ENCODE data around the gene SRGN. TPM values are rescaled to one million over a fixed set of nuclear protein-coding genes. Genes with fewer than 3 reads are reported as not detected.
"Not testable (repeated sequence)": the region's sequence is repeated elsewhere in the genome, so short reads cannot be mapped to it uniquely, and the experiment has no call there.

SRGN gene, protein sequence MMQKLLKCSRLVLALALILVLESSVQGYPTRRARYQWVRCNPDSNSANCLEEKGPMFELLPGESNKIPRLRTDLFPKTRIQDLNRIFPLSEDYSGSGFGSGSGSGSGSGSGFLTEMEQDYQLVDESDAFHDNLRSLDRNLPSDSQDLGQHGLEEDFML
- polyA plus RNA-seq (ENCODE audit: insufficient read length in 10 of 10): 10 to 100 TPM; 15.1 to 45.0 (median 25.8) TPM
- long read RNA-seq, donor 1, transcript SRGN-201 (3 exons, 1,208 nt): major isoform, 26 of 27 reads
- long read RNA-seq, donor 1, partial matches to known transcripts: 0 of 27 reads
- long read RNA-seq, donor 1, other reads (novel, unspliced or antisense): 0 of 27 reads
- long read RNA-seq, donor 2, transcript SRGN-201 (3 exons, 1,208 nt): major isoform, 17 of 18 reads
- long read RNA-seq, donor 2, partial matches to known transcripts: 0 of 18 reads
- long read RNA-seq, donor 2, other reads (novel, unspliced or antisense): 0 of 18 reads
- long read RNA-seq, donor 3: 0 reads
- long read RNA-seq, donor 4, transcript SRGN-201 (3 exons, 1,208 nt): major isoform, 17 of 17 reads
- long read RNA-seq, donor 4, partial matches to known transcripts: 0 of 17 reads
- long read RNA-seq, donor 4, other reads (novel, unspliced or antisense): 0 of 17 reads
- long read RNA-seq, donor 5, transcript SRGN-201 (3 exons, 1,208 nt): major isoform, 26 of 26 reads
- long read RNA-seq, donor 5, partial matches to known transcripts: 0 of 26 reads
- long read RNA-seq, donor 5, other reads (novel, unspliced or antisense): 0 of 26 reads
- long read RNA-seq, donor 6, transcript SRGN-201 (3 exons, 1,208 nt): major isoform, 21 of 22 reads
- long read RNA-seq, donor 6, partial matches to known transcripts: 0 of 22 reads
- long read RNA-seq, donor 6, other reads (novel, unspliced or antisense): 0 of 22 reads
- long read RNA-seq, donor 7, transcript SRGN-201 (3 exons, 1,208 nt): major isoform, 26 of 27 reads
- long read RNA-seq, donor 7, partial matches to known transcripts: 0 of 27 reads
- long read RNA-seq, donor 7, other reads (novel, unspliced or antisense): 0 of 27 reads
- long read RNA-seq, donor 8, transcript SRGN-201 (3 exons, 1,208 nt): major isoform, 8 of 14 reads
- long read RNA-seq, donor 8, partial matches to known transcripts: 6 of 14 reads
- long read RNA-seq, donor 8, other reads (novel, unspliced or antisense): 0 of 14 reads
- long read RNA-seq, donor 9, transcript SRGN-201 (3 exons, 1,208 nt): major isoform, 6 of 6 reads
- long read RNA-seq, donor 9, partial matches to known transcripts: 0 of 6 reads
- long read RNA-seq, donor 9, other reads (novel, unspliced or antisense): 0 of 6 reads

DNA sequence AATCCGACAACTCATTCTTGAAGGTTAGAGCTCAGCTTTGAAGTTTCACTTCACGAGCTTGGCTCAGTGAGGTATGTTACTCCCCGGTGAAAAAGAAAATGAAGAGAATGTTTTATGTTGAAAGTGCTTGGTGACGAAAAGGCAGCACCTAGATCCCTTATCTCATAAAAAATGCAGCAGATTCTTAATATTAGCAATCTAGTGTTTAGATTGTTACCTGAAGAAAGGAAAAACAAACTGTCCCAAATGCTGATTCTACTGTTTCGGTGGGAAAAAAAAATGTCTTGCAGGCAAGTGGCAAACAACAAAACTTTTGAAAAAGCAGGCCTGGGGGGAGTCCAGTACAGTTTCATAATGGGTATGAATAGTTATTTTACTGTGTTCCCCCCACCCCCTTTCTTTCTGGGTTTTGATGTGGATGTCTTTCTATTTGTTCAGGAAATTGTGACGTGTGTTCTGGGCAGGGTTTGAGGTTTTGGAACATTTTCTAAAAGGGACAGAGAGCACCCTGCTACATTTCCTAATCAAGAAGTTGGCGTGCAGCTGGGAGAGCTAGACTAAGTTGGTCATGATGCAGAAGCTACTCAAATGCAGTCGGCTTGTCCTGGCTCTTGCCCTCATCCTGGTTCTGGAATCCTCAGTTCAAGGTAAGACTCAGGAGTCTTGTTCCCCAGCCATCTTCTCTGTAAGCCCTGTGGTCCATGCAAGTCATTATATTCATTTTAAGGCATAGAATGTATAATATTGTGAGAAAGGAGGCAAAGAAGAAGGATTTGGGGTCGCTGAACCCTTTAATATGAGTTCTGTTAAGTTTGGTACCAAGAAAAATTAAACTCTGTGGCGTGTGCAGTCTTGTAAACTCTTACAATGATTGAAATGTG, at the start of gene SRGN:
Gene SRGN (plus strand): TSS at position 514 of the 881 bp plus-strand sequence. CDS start 55 bp downstream, at position 569.
- DNase-seq: peak; percentile 38 to 66 (median 65)

GRCh38 chr10:69040904-69041303, 47.0 kb upstream of the SRGN start:
- DNase-seq: not testable (repeated sequence)

DNA sequence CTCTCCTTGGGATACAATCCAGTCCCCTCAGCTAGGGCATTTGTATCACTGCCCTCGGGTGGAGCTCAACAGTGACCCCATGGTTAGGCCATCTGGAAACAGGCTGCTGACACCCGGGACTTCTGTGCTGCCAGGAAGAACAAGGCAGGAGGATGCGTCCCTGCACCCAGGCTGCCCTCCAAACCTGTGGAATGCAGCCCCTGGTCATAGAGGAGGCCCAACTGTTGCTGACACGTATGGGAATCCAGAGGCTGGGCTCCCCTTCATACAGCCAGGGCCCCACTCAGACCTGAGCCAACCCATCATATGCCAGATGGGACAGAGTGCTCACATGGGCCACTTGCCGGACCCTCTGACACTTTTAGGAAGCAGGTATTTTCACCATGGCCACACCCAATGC, 45.5 kb upstream of the SRGN start:
- DNase-seq: no peak

DNA sequence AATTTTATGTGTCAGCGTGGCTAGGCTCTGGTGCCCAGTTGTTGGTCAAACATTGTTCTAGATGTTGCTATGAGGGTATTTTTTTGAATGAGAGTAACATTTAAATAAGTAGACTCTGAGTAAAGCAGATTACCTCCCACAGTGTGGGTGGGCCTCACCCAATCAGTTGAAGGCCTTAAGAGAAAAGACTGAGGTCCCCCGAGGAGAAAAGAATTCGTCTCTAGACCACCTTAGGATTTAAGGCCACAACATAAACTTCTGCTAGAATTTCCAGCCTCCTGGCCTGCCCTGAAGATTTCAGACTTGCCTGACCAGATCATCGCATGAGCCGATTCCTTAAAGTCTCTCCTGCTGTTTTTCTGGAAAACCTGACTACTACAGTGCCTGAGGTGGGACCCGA, 45.1 kb upstream of the SRGN start:
- DNase-seq: no peak

- no peak for DNase-seq
Observed at GRCh38 chr10:69043931-69044531, 43.9 kb upstream of the SRGN start.

- DNase-seq: no peak
Observed at GRCh38 chr10:69044546-69044945, 43.4 kb upstream of the SRGN start.

GRCh38 chr10:69045441-69046300, 42.2 kb upstream of the SRGN start:
- no peak for DNase-seq

DNA sequence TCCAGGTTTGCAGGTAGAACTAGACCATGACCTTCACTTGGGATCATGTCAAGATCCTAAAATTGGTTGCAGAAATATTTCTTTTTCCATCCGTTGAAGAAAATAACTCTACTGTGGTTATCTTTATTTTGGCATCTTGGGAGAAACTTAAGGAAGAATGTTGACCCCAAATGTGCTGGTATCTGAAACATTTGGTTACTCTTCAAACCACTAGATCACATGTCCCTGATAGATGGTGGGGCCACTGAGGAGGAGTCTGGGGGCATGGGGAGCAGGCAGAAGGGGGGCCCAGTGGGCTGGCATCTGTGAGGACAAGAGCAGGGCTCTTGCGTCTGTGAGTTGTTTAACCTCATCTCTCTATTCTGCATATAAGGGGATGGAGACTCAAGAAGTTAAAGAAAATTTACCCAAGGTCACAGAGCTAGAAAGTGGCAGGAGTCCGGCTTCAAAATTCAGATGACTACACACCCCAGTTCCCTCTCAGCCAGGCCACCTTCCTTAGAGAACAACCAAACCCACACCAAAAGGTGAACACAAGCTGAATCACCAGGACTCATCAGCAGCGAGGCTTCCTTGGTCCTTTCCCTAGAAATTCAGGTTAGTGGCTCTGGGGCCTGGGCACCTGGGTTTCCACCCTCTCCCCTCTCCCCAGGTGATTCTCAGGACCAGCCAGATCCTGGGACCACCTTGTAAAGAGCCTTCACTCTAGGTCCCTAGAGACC, 40.6 kb upstream of the SRGN start:
- no peak for DNase-seq

DNA sequence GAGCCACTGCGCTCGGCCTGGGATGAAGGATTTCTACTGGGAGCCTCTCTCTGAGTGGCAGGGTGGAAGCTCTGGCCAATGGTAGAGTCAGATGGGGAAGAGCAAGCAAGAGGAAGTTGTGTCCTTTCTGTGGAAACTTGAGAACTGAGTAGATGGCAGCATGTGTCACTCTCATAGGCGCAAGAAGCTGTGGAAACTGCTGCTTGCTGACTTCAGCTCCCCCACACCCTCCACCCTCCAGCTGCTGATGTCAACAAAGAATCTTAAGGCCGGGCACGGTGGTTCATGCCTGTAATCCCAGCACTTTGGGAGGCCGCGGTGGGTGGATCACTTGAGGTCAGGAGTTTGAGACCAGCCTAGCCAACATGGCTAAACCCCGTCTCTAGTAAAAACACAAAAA, 39.8 kb upstream of the SRGN start:
- DNase-seq: peak in 2 of 3 donors; percentile 36 to 50

GRCh38 chr10:69049566-69049961, 38.3 kb upstream of the SRGN start:
- DNase-seq: no peak

GRCh38 chr10:69051303-69051702, 36.6 kb upstream of the SRGN start:
- DNase-seq: peak in 1 of 3 donors; percentile 52

GRCh38 chr10:69051710-69052487, 36.0 kb upstream of the SRGN start:
- DNase-seq: no peak

GRCh38 chr10:69052736-69053135, 35.2 kb upstream of the SRGN start:
- no peak for DNase-seq

- DNase-seq: no peak
Observed at GRCh38 chr10:69055241-69055640, 32.7 kb upstream of the SRGN start.

GRCh38 chr10:69056129-69056528, 31.8 kb upstream of the SRGN start:
- no peak for DNase-seq

DNA sequence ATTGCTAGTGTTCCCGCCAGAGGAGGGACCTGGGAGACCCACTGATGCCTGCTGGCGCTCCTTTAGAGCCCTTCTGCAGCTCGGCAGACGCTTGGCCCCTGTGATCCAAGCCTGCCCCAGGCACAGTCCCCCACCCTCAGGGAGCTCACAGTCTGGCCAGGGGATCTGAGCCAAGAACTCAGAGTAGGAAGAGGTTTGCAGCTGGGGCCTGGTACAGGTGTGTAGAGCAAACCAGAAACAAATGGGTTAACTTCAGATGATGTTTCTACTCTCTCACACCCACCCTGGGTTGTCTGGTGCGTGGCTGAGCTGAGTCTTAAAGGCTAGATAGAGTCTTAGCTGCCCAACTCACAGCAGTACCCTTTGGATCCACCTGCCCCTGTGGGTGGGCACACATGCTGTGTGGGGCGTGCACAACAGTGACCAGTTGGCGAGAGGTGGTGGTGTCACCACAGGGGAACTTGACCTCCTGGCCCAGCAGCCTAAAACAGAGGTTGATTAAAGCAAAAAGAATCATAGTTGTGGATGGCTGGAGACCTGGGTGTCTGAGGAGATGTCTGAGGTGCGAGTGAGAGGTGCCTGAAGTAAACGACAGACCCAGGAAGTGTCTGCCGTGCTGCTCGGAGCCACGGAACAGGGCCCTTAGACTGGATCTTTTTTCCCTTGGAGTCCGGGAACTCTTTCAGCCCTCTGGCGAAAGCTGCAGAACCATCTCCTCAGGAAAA, 31.2 kb upstream of the SRGN start:
- DNase-seq: no peak

Measured in muscle of back (tissue), 13 donors.